Spleen (tissue), 11 donors: ENCODE data around the gene ERCC1. TPM values are rescaled to one million over a fixed set of nuclear protein-coding genes. Genes with fewer than 3 reads are reported as not detected.
"Not testable (repeated sequence)": the region's sequence is repeated elsewhere in the genome, so short reads cannot be mapped to it uniquely, and the experiment has no call there.

Source experiments
- DNase-seq: peaks from one replicate; pipeline ENCODE4 v3.0.0-alpha.2; 2020
- H3K27ac ChIP-seq, 8 donors: fragments of 200-600 bp; sonication (generic) in 7 of 8; 1 replicate in 4 of 8; 2 replicates in 4 of 8; pipeline versions ENCODE4 v1.5.0 to v1.8.0; 2016 to 2021; ENCODE audit warnings: inconsistent platforms in 4 of 8, mild to moderate bottlenecking in 4 of 8, moderate library complexity in 1 of 8
- H3K27me3 ChIP-seq, 7 donors: fragments of 200-600 bp; sonication (generic) in 6 of 7; replicated peaks in 1 of 7; 1 replicate in 4 of 7; 2 replicates in 3 of 7; pipeline versions ENCODE4 v1.5.0 to v1.8.0; 2016 to 2021; ENCODE audit warnings: inconsistent platforms in 3 of 7, mild to moderate bottlenecking in 1 of 7
- H3K36me3 ChIP-seq, 6 donors: fragments of 200-600 bp; sonication (generic) in 5 of 6; 1 replicate in 4 of 6; 2 replicates in 2 of 6; pipeline versions ENCODE4 v1.5.0 to v1.8.0; 2016 to 2021; ENCODE audit warnings: inconsistent platforms in 2 of 6
- H3K4me1 ChIP-seq, 6 donors: fragments of 200-600 bp; sonication (generic) in 5 of 6; 1 replicate in 3 of 6; 2 replicates in 3 of 6; pipeline versions ENCODE4 v1.5.0 to v1.8.0; 2016 to 2021; ENCODE audit warnings: inconsistent platforms in 3 of 6
- H3K4me3 ChIP-seq, 8 donors: fragments of 200-600 bp; sonication (generic) in 7 of 8; 1 replicate in 4 of 8; 2 replicates in 4 of 8; pipeline versions ENCODE4 v1.5.0 to v1.8.0; 2016 to 2021; ENCODE audit warnings: inconsistent platforms in 4 of 8, mild to moderate bottlenecking in 4 of 8, moderate library complexity in 2 of 8
- H3K9me3 ChIP-seq, 8 donors: fragments of 200-600 bp; sonication (generic) in 7 of 8; 1 replicate in 4 of 8; 2 replicates in 4 of 8; pipeline versions ENCODE4 v1.5.0 to v1.8.0; 2016 to 2021; ENCODE audit warnings: inconsistent platforms in 4 of 8
- POLR2A ChIP-seq, 3 donors: fragments of 450-650 bp; IDR thresholded peaks; one replicate each; pipeline ENCODE4 v1.5.1; 2017; ENCODE audit warnings: antibody characterized with exemption in 3 of 3, mild to moderate bottlenecking in 1 of 3
- POLR2AphosphoS5 ChIP-seq, 3 donors: sonication (generic); formaldehyde crosslinking; IDR thresholded peaks; one replicate each; pipeline ENCODE4 v1.5.1; 2017; ENCODE audit warnings: antibody characterized with exemption in 3 of 3
- WGBS, 5 donors: extraction: QIAGEN DNeasy Blood & Tissue Kit in 3 of 5; methylation state at CpG; one replicate each; pipeline versions ENCODE4 v1.1.5 to v1.1.7; 2013 to 2018; 5-methylcytosine and 5-hydroxymethylcytosine counted together
- intact Hi-C: fragments of 100-400 bp; cut with DNase I; formaldehyde crosslinking; loops from one replicate; pipeline ENCODE4 v1.15.0; 2023; ENCODE audit warnings: low total_unique reads
- polyA plus RNA-seq, 3 donors: library from polyadenylated mRNA; stranded (reverse); fragments of 200-250 nt; gene quantifications; one replicate each; pipeline ENCODE4 v1.2.1, GENCODE V29; 2013
- total RNA-seq, 7 donors: library from RNA; depleted of rRNA in 3 of 7; stranded (reverse); fragments of >200 nt in 3 of 7; fragmentation: NEBNext Ultra II Directional in 4 of 7; extraction: Animal tissue kit (Norgen Biotek cat#: 25700) in 4 of 7; gene quantifications; one replicate each; pipeline versions ENCODE4 v1.1.0 to v1.2.1, GENCODE V29; 2016 to 2021
- TF ChIP-seq, protein P1 (sequence below), 11 experiments: fragments of 200-600 bp in 7 of 11; fragments of 450-650 bp in 4 of 11; sonication (generic) in 4 of 11; IDR thresholded peaks in 8 of 11; conservative IDR thresholded peaks in 3 of 11; 1 replicate in 7 of 11; 2 replicates in 4 of 11; pipeline versions ENCODE4 v1.4.0 to v1.8.0; 2016 to 2021; ENCODE audit warnings: antibody characterized with exemption in 11 of 11, inconsistent platforms in 4 of 11, mild to moderate bottlenecking in 1 of 11
- donor health status: healthy with polysubstance abuse.
- donor health status: DM: no; HTN: no; CAD: no; lungs with moderate emphysema.
- donor health status: DM: no; HTN: no; CAD: no.
- donor health status: Bipolar disorder and iron deficiency.
- donor health status: healthy.
- donor health status: DM: no; HTN: no; CAD: no.
- donor health status: DM: yes; HTN: yes; CAD: no.

The ERCC1 gene
- total and polyA plus RNA-seq, 10 donors, result 45.3 to 69.4 (median 54.1) TPM

GRCh38 chr19:45413497-45413896 lies 10.2 kb downstream of the ERCC1 start:
- TF ChIP-seq, protein P1, sequence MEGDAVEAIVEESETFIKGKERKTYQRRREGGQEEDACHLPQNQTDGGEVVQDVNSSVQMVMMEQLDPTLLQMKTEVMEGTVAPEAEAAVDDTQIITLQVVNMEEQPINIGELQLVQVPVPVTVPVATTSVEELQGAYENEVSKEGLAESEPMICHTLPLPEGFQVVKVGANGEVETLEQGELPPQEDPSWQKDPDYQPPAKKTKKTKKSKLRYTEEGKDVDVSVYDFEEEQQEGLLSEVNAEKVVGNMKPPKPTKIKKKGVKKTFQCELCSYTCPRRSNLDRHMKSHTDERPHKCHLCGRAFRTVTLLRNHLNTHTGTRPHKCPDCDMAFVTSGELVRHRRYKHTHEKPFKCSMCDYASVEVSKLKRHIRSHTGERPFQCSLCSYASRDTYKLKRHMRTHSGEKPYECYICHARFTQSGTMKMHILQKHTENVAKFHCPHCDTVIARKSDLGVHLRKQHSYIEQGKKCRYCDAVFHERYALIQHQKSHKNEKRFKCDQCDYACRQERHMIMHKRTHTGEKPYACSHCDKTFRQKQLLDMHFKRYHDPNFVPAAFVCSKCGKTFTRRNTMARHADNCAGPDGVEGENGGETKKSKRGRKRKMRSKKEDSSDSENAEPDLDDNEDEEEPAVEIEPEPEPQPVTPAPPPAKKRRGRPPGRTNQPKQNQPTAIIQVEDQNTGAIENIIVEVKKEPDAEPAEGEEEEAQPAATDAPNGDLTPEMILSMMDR (IDR thresholded peaks at IDR 0.05 in 8 of 11, conservative IDR thresholded peaks at IDR 0.05 in 3 of 11), result no peak
- no peak for TF ChIP-seq POLR2AphosphoS5 (IDR thresholded peaks at IDR 0.05)
- no peak for TF ChIP-seq POLR2A (IDR thresholded peaks at IDR 0.05)
- intact Hi-C loops, result no loop called here
- H3K36me3 ChIP-seq, result peaks cover 0 to 82% (median 46%) of the 10 kb centered on the region in 6 donors

DNA sequence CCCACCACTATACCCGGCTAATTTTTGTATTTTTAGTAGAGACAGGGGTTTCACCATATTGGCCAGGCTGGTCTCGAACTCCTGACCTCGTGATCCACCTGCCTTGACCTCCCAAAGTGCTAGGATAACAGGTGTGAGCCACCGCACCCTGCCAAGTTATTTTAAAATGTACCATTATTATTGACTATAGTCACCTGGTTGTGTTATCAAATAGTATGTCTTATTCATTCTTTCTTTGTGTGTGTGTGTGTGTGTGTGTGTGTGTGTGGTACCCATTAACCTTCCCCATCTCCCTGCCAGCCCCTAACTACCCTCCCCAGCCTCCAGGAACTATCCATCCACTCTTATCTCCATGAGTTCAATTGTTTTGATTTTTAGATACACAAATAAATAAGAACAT lies 13.4 kb downstream of the ERCC1 start:
- intact Hi-C loops, H3K27ac ChIP-seq, H3K9me3 ChIP-seq, DNase-seq, H3K27me3 ChIP-seq, H3K4me3 ChIP-seq: not testable (repeated sequence)
- WGBS, 5 donors, result 91 to 98% (median 95%) methylated on average over 4 of the region's 4 CpGs
- Histone ChIP-seq H3K36me3 (peaks cover 0 to 56% (median 26%) of the 10 kb centered on the region in 6 donors), H3K4me1 (peaks cover 10 to 47% (median 31%) of the 10 kb centered on the region in 6 donors)

More at GRCh38 chr19:45413497-45413896, 10.2 kb downstream of the ERCC1 start:
- no peak for DNase-seq
- peaks cover 1 to 22% (median 11%) of the 10 kb centered on the region in 6 donors for H3K4me1 ChIP-seq
- H3K4me3 ChIP-seq, result no peak overlapping the region
- H3K27ac ChIP-seq, result no peak overlapping the region
- WGBS, 5 donors, result 92 to 96% (median 94%) methylated on average over 6 of the region's 6 CpGs
- H3K27me3 ChIP-seq, result no peaks in the 10 kb centered on the region
- no peaks in the 10 kb centered on the region for H3K9me3 ChIP-seq

DNA sequence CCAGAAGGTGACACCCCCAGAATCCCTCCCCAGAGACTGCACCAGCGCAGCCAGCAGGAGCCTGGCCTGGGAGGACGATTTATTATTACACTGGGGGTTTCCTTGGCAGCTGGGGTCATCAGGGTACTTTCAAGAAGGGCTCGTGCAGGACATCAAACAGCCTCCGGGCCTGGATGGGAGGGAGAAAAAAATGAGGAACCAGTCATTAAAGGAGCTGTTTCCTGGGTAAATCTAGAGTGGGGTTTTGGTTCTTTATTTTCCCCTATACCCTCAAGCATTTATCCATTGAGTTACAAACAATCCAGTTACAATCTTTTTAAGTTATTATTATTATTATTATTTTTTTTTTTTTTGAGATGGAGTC lies 14.2 kb downstream of the ERCC1 start:
- TF ChIP-seq, protein P1 (IDR thresholded peaks at IDR 0.05 in 8 of 11, conservative IDR thresholded peaks at IDR 0.05 in 3 of 11), result no peak
- TF ChIP-seq POLR2AphosphoS5 (IDR thresholded peaks at IDR 0.05) (no peak), POLR2A (IDR thresholded peaks at IDR 0.05) (no peak)
- no peak for DNase-seq
- intact Hi-C loops, result no loop called here

GRCh38 chr19:45408830-45409556 lies 14.7 kb downstream of the ERCC1 start:
- H3K27ac ChIP-seq, result no peak overlapping the region
- peaks cover 0 to 42% (median 17%) of the 10 kb centered on the region in 6 donors for H3K36me3 ChIP-seq
- no peaks in the 10 kb centered on the region for H3K9me3 ChIP-seq
- no peak for DNase-seq
- H3K4me3 ChIP-seq, result no peak overlapping the region
- H3K4me1 ChIP-seq, result peaks cover 16 to 60% (median 44%) of the 10 kb centered on the region in 6 donors
- no peak for TF ChIP-seq POLR2A (IDR thresholded peaks at IDR 0.05)
- TF ChIP-seq, protein P1 (IDR thresholded peaks at IDR 0.05 in 8 of 11, conservative IDR thresholded peaks at IDR 0.05 in 3 of 11), result no peak
- TF ChIP-seq POLR2AphosphoS5 (IDR thresholded peaks at IDR 0.05), result no peak
- WGBS, 5 donors, result 85 to 89% (median 87%) methylated on average over 15 of the region's 15 CpGs
- H3K27me3 ChIP-seq, result peaks cover 0 to 15% (median 10%) of the 10 kb centered on the region in 7 donors
- intact Hi-C loops, result no loop called here

More for the DNA sequence above, 14.2 kb downstream of the ERCC1 start:
- no peak overlapping the region for H3K27ac ChIP-seq
- peaks cover 11 to 55% (median 38%) of the 10 kb centered on the region in 6 donors for H3K4me1 ChIP-seq
- no peaks in the 10 kb centered on the region for H3K9me3 ChIP-seq
- 37 to 54% (median 47%) methylated on average over 4 of the region's 4 CpGs for WGBS, 5 donors
- peaks cover 0 to 48% (median 22%) of the 10 kb centered on the region in 6 donors for H3K36me3 ChIP-seq
- peaks cover 0 to 10% (median 4%) of the 10 kb centered on the region in 7 donors for H3K27me3 ChIP-seq
- H3K4me3 ChIP-seq, result no peak overlapping the region
